GM18861 (cell line): ENCODE results near the gene MS4A6A.
"Not testable (repeated sequence)": the region's sequence is repeated elsewhere in the genome, so short reads cannot be mapped to it uniquely, and the experiment has no call there.

Experiments
- ATAC-seq: cut with Tn5 transposase; IDR thresholded peaks from one replicate; pipeline ENCODE4 v1.9.1; 2021; ENCODE audit not compliant: unreplicated experiment

Gene MS4A6A

GRCh38 chr11:60182541-60183330 lies at the start of gene MS4A6A:
Gene MS4A6A (minus strand): TSS chr11:60183083. CDS start chr11:60181727, 1,356 bp downstream.
- ATAC-seq: no peak

GRCh38 chr11:60230681-60231080 lies 47.8 kb upstream of the MS4A6A start:
- ATAC-seq: no peak

- ATAC-seq: no peak
Observed at GRCh38 chr11:60222141-60222540, 39.3 kb upstream of the MS4A6A start.

- no peak for ATAC-seq
Observed at GRCh38 chr11:60221692-60222091, 38.8 kb upstream of the MS4A6A start.

GRCh38 chr11:60221181-60221580 lies 38.3 kb upstream of the MS4A6A start:
- no peak for ATAC-seq

GRCh38 chr11:60214386-60214785 lies 31.5 kb upstream of the MS4A6A start:
- ATAC-seq: no peak

- no peak for ATAC-seq
Observed at GRCh38 chr11:60211206-60211605, 28.3 kb upstream of the MS4A6A start.

GRCh38 chr11:60209977-60210376 lies 27.1 kb upstream of the MS4A6A start:
- ATAC-seq: no peak

- no peak for ATAC-seq
Observed at GRCh38 chr11:60208951-60209350, 26.1 kb upstream of the MS4A6A start.

- no peak for ATAC-seq
Observed at GRCh38 chr11:60208146-60208895, 25.4 kb upstream of the MS4A6A start.

- ATAC-seq: no peak
Observed at GRCh38 chr11:60206616-60207015, 23.7 kb upstream of the MS4A6A start.

GRCh38 chr11:60204922-60205321 lies 22.0 kb upstream of the MS4A6A start:
- ATAC-seq: peak; percentile 61

GRCh38 chr11:60201334-60201733 lies 18.5 kb upstream of the MS4A6A start:
- not testable (repeated sequence) for ATAC-seq

GRCh38 chr11:60197442-60197841 lies 14.6 kb upstream of the MS4A6A start:
- ATAC-seq: no peak

- ATAC-seq: peak; percentile 66
Observed at GRCh38 chr11:60195923-60196368, 13.1 kb upstream of the MS4A6A start.

- ATAC-seq: no peak
Observed at GRCh38 chr11:60194511-60194910, 11.6 kb upstream of the MS4A6A start.

GRCh38 chr11:60193687-60194433 lies 11.0 kb upstream of the MS4A6A start:
- ATAC-seq: no peak

GRCh38 chr11:60192564-60192963 lies 9.7 kb upstream of the MS4A6A start:
- not testable (repeated sequence) for ATAC-seq

- ATAC-seq: not testable (repeated sequence)
Observed at GRCh38 chr11:60188481-60188880, 5.6 kb upstream of the MS4A6A start.

GRCh38 chr11:60186128-60186527 lies 3.2 kb upstream of the MS4A6A start:
- ATAC-seq: not testable (repeated sequence)

- ATAC-seq: not testable (repeated sequence)
Observed at GRCh38 chr11:60185512-60185827, 2.6 kb upstream of the MS4A6A start.
